HG03025 (cell line): ENCODE results near the gene MYH9.
"Not testable (repeated sequence)": the region's sequence is repeated elsewhere in the genome, so short reads cannot be mapped to it uniquely, and the experiment has no call there.

Source experiments
- ATAC-seq: cut with Tn5 transposase; IDR thresholded peaks from one replicate; pipeline ENCODE4 v1.9.1; 2021; ENCODE audit warnings: mild to moderate bottlenecking, moderate library complexity; ENCODE audit not compliant: unreplicated experiment, low FRiP score

MYH9 gene

DNA sequence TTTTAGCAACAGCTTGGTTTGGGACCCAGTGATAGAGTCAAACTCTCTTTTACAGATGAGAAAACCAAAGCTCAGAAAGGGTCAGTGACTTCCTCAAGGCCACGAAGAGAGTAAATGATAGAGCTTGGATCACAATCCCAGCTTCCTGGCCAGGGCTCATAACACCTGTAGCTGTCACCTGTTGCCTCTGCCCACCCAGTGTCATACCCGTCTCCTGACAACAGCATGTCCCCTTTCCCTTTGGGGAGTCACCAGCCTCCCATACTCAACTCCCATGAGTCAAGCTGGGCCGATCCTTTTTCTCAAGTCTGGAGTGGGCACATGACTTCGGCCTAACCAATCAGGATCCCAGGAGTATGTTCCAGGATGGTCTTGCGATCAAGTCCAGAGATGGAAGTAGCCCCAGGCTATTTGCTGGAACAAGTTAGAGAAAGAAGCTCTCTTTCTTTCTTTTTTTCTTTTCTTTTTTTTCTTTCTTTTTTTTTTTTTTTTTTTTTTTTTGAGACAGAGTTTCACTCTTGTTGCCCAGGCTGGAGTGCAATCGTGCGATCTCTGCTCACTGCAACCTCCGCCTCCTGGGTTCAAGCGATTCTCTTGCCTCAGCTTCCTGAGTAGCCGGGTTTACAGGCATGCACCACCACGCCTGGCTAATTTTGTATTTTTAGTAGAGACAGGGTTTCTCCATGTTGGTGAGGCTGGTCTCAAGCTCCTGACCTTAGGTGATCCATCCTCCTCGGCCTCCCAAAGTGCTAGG lies 27.8 kb upstream of the MYH9 start:
- no peak for ATAC-seq

DNA sequence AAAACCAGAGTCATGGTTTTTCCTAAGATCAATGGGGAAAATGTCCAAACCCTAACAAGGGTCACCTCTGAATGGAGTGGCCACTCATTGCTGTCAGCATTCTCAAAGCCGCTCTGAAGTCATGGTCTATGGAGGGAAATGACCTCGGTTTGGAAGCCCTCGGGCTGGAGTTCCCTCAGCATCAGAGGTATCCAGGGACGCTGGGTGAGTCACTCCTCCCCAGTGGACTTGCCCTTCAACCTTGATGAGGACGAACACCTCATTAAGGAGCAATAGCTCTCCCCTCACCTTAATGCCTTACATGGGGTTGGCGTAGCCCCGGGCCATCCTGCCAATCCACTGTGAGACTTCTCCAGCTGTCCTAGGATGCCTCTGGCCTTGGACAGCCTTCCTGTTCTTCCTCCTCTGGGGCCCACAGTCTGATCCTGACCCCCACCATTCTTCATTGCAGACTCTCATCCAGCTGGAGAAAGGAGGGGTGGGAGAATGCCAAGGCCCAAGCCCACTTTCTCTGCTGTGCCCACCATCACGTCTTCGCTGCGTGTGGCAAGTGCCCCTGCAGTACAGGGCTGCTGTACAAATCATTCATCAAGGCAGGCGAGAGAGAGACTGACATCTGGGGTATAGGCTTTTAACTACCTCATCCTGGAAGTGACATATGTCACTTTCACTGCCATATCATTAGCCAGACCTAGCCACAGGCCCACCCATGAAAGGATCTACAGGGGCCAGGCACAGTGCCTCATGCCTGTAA lies 25.4 kb upstream of the MYH9 start:
- ATAC-seq: no peak

DNA sequence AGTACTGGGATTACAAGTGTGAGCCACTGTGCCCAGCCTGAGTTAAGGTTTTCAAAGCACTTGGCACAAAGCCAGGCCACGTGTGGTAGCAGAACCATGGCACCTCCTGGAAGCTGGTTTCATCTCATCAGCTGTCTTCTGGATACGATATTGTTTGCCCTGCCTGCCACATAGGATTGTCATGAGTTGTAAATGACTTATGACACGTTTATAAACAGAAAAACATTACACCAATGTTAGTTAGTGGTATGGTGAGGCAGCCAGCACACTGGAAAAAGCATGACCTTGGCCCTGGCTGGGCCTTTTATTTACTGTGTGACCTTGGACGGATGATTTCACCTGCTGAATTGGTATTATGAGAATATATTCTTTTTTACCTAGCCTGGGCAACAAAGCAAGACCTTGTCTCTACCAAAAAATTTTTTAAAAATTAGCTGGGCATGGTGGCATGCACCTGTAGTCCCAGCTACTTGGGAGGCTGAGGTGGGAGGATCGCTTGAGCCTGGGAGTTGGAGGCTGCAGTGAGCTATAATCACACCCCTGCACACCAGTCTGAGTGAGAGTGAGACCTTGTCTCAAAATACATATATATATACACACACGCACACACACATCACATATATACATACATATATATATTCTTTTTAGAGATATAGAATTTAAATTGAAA lies 24.0 kb upstream of the MYH9 start:
- ATAC-seq: no peak

DNA sequence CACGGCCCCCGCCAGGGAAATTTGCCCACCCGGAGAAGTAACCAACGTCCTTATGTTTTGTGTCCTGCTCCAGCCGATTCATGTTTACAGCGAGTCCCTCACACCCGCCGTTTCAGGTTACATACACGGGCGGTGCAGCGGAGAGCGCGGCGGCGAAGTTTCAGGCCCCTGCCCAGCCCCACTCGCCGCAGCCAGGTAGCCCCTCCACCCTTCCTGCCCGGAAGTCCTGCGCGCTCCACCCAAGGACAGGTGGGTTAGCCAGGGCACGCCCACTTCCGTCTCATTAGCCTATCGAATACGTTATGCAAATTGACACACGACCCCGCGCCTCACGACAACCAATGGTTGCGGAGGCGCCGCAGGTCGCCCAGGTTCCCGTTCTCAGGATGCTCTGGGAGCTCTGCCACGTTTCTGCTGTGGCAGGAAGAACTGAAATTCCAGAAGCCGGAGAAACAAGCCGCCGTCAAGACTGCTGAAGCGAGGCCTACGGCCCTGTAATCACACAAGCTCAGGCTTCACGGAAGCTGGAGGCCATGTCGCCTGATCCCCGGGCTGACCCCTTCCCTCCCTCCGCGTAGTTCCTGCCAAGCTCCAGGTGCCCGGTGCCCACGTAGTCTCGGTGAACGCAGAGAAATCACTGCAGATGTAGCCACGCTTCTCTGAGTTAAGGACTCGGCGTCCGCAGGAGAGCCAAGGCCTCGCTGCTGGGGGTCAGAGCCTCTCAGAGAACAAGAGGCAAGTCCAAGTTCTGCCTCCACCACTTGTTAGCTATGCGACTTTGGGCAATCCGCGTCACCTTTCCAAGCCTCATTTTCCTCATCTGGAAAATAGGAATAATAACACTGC lies 22.4 kb upstream of the MYH9 start:
- ATAC-seq: no peak

DNA sequence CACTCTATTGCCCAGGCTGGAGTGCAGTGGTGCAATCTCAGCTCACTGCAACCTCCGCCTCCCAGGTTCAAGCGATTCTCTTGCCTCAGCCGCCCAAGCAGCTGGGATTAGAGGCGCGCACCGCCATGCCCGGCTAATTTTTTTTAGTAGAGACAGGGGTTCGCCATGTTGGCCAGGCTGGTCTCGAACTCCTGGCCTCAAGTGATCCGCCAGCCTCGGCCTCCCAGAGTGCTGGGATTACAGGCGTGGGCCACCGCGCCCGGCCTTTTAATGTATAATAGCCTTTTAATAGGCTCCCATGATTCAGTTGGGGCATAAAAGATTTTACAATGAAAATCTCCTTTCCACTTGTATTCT lies 21.8 kb upstream of the MYH9 start:
- ATAC-seq: not testable (repeated sequence)

DNA sequence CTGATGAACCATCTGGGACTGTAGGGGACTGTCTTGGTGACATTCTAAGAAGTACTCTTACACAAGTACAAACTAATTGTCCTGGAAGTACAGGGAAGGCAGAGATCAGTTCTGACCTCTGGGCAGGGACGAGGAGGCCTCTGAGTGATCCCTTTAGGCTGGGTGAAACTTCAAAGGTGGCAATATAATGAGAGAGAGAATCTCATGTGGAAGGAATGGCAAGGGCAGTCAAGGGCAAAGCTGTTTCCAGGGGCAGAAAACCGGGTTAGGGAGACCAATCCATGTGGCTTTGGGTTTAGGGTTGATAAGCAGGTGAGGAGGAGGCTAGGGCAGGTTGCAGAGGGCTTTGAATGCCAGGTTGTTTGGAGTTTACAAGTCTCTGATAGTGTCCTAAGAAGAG lies 21.3 kb upstream of the MYH9 start:
- ATAC-seq: no peak

DNA sequence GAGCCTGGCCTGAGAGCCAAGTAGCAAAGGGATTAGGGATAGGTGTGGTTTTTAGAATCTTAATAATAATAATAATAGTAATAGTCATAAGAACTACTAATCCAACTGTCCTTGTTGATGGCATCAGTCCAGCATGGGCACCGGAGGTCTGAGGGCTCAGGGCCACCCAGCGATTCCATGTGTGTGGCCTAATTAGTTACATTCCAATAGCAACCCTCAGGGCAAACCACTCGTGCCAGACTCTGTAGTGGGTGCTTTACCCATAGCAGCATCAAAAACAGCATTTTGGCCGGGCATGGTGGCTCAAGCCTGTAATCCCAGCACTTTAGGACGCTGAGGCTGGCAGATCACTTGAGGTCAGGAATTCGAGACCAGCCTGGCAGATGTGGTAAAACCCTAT lies 19.0 kb upstream of the MYH9 start:
- ATAC-seq: no peak

DNA sequence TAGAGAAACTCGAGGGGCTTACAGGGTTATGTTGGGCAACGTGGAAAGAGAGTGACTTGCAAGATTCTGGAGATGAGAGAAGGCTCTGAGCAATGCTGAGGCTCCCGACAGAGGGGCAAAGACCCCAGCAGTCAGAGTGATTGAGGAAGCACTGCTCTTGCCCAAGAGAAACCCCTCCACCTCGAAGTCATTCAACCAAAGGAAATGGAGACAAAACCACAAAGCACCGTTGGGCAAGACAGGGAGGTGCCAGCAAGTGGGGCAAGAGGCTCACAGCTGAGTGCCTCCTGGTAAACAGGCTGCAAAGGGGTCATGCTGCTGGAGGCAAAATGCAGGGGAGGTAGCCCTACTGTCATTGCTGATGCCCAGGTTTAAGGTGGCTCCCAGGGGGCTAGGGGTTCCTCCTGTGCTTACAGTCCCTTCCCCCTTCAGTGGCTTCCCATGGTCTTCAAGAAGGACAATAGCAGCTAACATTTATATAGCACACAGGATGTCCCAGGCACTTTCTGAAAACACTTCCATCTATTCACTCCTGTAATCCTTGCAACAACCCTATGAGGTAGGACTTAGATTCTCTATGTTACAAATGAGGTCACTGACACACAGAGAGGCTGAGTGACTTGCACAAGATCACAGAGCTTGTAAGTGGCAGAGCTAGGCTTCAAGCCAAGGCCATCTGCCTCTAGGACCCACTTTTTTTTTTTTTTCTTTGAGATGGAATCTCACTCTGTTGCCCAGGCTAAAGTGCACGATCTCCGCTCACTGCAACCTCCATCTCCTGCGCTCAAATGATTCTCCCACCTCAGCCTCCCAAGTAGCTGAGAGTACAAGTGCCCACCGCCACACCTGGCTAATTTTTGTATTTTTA lies 18.1 kb upstream of the MYH9 start:
- ATAC-seq: no peak

DNA sequence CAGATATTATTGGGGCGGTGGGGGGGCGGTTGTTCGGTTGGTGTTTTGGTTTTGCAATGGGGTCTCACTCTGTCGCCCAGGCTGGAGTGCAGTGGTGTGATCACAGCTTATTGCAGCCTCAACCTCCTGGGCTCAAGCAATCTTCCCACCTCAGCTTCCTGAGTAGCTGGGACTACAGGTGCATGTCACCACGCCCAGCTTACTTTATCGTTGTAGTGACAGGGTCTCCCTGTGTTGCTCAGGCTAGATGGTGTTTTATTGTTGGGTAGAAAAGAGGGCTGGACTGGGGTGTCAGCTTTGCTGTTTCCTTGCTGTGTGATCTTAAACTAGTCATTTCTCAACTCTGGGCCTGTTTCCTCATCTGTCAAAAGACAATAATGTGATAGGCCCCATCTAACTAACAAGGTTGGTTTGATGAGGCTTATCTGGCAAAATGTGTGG lies 17.5 kb upstream of the MYH9 start:
- no peak for ATAC-seq

DNA sequence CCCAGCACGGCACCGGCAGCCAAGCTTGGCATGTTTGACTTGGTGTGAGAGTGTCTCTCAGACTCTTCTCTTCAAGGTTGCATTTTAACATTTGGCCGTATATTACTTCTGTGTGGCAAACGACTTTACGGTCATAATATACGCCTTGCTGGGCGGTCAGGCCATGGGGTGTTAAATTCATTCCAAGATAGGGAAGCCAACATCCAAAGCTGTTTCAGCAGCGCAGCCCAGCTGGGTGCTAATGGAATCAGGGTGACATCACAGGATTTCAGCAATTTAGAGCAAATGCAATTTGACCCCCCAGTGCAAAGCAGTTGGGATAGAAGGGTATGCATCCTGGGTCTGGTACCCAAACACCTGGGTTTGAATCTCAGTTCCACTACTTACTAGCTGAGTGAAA lies 16.7 kb upstream of the MYH9 start:
- no peak for ATAC-seq

DNA sequence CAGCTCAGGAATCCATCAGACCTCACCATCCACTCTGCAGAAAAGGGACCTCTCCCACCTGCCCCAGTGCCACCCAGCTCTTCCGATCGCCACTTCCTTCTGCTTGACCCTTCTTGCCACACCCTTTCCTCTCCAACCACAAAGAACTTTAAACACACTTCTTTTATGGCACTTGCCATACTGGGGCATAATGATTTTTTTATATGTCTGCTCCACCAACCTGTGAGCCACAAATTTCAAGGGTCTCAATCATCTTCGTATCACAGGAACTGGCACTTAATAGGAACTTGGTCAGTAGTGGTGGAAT lies 11.7 kb upstream of the MYH9 start:
- no peak for ATAC-seq

DNA sequence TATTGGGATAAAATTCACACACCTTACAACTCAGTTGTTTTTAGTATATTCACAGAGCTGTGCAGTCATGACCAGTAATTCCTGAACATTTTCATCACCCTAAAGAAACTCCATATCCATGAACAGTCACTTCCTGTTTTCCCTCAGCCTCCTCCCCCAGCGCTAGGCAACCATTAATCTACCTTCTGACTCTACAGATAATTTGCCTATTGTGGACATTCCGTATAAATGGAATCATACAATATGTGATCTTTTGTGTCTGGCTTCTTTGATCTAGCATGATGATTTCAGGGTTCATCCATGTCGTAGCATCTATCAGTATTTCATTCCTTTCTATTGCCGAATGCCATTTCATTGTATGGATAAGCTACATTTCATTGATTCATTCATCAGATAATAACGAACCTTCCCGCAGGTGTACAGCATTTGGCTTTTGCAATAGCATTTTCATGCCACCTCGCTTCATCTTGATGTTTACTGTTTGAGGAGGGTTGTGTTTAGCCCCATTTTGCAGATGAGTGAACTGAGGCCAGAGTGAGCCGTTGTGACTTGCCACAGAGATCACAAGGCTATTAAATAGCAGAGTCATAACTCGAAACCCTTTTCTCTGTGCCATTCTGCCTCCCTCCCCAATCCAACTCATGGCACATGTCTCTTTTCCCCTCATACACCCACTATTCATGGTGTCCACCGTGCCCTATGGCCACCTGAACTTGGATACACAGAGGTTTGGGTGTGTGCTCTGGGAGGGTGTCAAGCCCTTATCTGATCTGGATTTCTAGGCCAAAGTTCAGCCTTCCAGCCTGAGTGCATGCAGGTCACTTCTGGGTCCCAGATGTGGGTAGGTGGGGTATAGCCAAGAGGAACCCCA lies 11.1 kb upstream of the MYH9 start:
- no peak for ATAC-seq

DNA sequence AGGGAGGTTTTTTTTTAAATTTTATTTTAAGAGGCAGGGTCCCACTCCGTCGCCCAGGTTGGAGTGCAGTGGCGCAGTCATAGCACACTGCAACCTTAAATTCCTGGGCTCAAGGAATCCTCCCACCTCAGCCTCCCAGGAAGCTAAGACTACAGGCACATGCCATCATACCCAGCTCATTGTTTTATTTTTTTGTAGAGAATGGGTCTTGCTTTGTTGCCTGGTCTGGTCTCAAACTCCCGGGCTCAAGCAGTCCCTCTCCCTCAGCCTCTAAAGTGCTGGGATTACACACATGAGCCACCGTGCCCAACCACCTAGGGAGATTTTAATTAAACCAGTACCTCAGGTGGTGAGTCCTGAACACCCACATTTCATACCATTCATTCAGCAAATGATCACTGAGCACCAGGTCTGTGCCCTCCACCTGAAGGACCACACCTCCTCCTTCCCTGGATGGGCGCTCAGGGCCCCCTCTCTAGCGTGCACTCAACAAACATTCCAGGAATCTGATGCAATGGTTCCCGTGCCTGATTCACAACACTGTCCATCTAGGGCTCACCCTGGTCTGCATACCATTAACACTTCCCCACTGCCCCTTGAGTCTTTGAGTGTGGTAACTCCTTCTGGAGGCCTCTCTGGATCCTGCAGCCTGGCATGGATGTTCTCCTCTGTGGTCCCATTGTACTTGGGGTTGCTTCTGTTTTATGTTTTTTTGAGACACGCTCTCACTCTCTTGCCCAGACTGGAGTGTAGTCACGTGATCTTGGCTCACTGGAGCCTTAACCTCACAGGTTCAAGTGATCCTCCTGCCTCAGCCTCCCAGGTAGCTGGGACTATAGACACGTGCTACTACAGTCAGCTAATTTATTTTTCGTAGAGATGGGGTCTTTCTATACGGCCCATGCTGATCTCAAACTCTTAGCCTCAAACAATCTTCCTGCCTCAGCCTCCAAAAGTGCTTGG lies 9.6 kb upstream of the MYH9 start:
- no peak for ATAC-seq

DNA sequence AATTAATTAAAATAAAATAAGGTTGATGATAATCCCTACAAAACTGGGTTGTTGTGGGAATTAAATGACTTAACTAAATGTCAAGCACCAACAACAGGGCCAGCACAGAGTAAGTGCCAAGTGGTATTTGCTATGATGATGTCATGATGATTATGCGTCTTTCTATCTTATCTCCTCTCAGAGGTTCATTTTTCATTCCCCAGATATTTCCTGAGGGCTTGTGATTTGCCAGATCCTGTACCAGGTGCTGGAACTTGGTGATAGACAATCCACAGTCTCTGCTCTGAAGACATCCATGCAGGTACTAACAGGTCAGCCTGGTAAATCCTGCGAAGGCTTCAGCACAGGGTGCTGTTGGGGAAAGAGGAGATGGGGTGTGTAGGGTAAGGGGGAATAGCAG lies 8.1 kb upstream of the MYH9 start:
- ATAC-seq: no peak

DNA sequence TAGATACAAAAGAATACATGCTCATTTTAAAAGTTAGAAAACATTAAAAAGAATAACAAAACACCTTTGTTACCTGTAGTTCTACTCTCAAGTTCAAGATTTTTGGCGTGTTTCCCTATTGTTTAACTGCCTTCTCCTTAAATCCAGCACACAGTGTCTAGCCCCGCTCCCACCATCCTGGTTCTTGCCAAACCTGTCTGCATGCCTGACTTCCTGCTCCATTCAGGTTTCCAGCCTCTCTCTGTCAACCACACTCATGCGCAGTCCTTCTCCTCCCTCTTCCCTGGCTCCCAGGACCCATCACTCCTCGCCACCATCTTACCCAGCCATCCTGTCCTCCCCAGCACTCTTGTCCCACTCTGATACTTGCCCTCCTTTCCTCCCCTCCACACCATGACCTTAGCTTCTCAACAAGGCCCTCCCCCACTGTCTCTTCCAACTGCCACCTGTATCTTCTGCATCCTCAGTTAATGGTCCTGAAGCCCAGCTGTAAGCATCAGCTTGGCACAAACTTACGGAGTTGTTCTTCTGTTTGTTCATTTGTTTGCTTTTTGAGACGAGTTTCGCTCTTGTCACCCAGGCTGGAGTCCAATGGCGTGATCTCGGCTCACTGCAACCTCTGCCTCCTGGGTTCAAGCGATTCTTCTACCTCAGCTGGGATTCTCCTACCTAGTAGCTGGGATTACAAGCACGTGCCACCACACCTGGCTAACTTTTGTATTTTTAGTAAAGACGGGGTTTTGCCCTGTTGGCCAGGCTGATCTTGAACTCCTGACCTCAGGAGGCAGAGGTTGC lies 7.5 kb upstream of the MYH9 start:
- ATAC-seq: no peak

DNA sequence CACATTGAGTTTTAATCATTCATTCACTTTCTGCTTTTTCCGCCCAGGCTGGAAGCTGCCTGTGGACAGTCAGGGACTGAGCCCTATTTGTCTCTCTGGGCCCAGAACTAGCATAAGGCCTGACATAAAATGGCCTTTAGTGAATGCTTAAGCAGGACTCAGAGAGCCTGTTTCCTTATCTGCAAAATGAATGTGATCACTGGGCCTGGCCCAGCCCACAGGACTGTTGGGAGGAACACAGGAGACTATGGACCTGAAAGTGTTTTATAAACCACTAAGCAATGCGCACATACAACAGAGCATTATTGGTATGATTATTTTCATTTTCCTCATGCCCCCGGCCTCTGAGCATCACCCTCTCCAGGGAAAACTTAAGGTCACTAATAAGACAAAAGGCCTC lies 3.9 kb upstream of the MYH9 start:
- ATAC-seq: no peak

DNA sequence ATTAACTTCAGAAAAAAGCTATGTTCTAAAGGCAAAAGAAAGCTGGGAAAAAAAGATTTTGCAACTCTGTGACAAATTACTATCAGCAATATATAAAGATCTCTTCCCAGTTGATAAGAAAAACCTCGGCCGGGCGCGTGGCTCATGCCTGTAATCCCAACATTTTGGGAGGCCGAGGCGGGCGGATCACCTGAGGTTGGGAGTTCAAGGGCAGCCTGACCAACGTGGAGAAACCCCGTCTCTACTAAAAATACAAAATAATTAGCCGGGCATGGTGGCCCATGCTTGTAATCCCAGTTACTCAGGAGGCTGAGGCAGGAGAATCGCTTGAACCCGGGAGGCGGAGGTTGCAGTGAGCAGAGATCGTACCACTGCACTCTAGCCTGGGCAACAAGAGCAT lies 1.4 kb upstream of the MYH9 start:
- not testable (repeated sequence) for ATAC-seq

DNA sequence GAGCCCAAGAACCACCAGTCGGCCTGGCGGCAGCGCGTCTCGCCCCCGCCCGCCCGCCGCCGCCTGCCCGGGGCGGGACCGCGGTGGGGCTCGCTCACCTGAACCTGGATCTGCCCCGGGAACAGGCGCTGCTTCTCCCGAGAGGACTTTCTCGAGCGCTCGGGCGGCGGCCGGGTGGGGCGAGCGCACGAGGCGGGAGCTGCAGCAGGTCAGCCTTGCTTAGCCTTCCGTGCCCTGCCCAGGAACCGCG lies 133 bp downstream of the MYH9 start:
- no peak for ATAC-seq
